ACC112 (cell line): ENCODE results near the gene CAB39L.
A peak's percentile ranks its signal among the peaks of the same experiment; 100 is the strongest.

Experiments
- H2AFZ ChIP-seq: fragments of 200-600 bp; sonication (generic); one replicate; pipeline ENCODE4 v1.6.0; 2017; ENCODE audit warnings: antibody characterized with exemption, low read length; ENCODE audit not compliant: unreplicated experiment
- H3K27ac ChIP-seq: fragments of 200-600 bp; sonication (generic); 2 replicates; pipeline ENCODE4 v1.5.1; 2014; ENCODE audit warnings: low read depth, mild to moderate bottlenecking, antibody characterized with exemption, low read length, moderate library complexity
- H3K27me3 ChIP-seq: fragments of 200-600 bp; sonication (generic); 2 replicates; pipeline ENCODE4 v1.6.1; 2014; ENCODE audit warnings: mild to moderate bottlenecking, antibody characterized with exemption, low read length, moderate library complexity, mixed read lengths; ENCODE audit not compliant: insufficient read depth
- H3K36me3 ChIP-seq: fragments of 200-600 bp; sonication (generic); 2 replicates; pipeline ENCODE4 v1.6.1; 2016; ENCODE audit warnings: mild to moderate bottlenecking, antibody characterized with exemption, low read length, moderate library complexity, mixed read lengths; ENCODE audit not compliant: insufficient read depth
- H3K4me1 ChIP-seq: fragments of 200-600 bp; sonication (generic); one replicate; pipeline ENCODE4 v1.6.1; 2016; ENCODE audit warnings: low read length, mixed read lengths; ENCODE audit not compliant: insufficient read depth, unreplicated experiment, control insufficient read depth
- H3K4me3 ChIP-seq: fragments of 200-600 bp; sonication (generic); 2 replicates; pipeline ENCODE4 v1.5.1; 2014; ENCODE audit warnings: mild to moderate bottlenecking, low read depth, low read length
- H3K79me2 ChIP-seq: fragments of 200-600 bp; sonication (generic); one replicate; pipeline ENCODE4 v1.6.0; 2016; ENCODE audit warnings: low read length; ENCODE audit not compliant: control insufficient read depth, unreplicated experiment, insufficient read depth

CAB39L gene

DNA sequence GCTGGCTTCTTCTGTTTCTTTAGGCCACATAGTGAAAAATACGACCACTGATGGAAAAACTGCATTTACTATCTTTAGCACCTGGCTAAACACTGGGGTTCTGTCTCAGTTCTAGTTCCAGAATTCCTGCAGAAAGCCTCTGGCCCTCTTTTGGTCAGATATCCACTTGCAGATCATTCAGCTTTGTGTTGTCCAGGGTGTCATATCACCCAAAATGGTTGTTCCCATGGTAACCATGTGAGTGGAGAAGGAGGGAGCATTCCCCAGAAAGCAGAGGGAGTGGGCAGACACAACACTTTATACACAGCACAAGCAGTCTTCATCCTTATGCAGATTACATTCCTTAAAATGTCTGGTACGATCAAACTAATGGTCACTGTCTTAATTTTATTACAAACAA lies 73.5 kb downstream of the CAB39L start:
- Histone ChIP-seq H3K4me1 (peaks cover 16% of the 10 kb centered on the region), H3K27me3 (no peaks in the 10 kb centered on the region), H2AFZ (no peak overlapping the region), H3K79me2 (no peaks in the 10 kb centered on the region), H3K4me3 (no peak overlapping the region), H3K27ac (no peak overlapping the region), H3K36me3 (no peaks in the 10 kb centered on the region)

GRCh38 chr13:49369866-49370265 lies 74.0 kb downstream of the CAB39L start:
- Histone ChIP-seq H3K27me3 (no peaks in the 10 kb centered on the region), H3K27ac (no peak overlapping the region), H3K79me2 (no peaks in the 10 kb centered on the region), H2AFZ (no peak overlapping the region), H3K36me3 (no peaks in the 10 kb centered on the region), H3K4me1 (peaks cover 16% of the 10 kb centered on the region), H3K4me3 (no peak overlapping the region)

DNA sequence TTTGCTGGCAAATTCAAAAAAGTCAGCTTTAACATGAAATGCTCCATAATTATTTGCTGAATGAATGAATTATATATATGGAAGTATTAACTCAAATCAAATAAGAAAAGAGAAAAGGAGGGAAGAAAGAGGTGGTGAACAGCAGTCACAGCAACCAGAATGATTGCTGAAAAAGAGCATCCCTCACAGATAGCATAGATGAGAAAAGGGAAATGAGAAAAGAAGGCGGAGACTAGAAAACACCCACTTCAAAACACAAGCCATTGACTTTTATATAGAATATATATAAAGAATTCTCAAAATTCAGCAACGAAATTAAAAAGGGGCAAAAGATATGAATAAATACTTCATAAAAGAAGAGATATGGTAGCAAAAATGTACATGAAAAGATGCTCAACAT lies 75.2 kb downstream of the CAB39L start:
- H3K27me3 ChIP-seq: no peaks in the 10 kb centered on the region
- no peak overlapping the region for H2AFZ ChIP-seq
- peaks cover 8% of the 10 kb centered on the region for H3K4me1 ChIP-seq
- H3K36me3 ChIP-seq: no peaks in the 10 kb centered on the region
- H3K4me3 ChIP-seq: no peak overlapping the region
- H3K27ac ChIP-seq: no peak overlapping the region
- no peaks in the 10 kb centered on the region for H3K79me2 ChIP-seq

DNA sequence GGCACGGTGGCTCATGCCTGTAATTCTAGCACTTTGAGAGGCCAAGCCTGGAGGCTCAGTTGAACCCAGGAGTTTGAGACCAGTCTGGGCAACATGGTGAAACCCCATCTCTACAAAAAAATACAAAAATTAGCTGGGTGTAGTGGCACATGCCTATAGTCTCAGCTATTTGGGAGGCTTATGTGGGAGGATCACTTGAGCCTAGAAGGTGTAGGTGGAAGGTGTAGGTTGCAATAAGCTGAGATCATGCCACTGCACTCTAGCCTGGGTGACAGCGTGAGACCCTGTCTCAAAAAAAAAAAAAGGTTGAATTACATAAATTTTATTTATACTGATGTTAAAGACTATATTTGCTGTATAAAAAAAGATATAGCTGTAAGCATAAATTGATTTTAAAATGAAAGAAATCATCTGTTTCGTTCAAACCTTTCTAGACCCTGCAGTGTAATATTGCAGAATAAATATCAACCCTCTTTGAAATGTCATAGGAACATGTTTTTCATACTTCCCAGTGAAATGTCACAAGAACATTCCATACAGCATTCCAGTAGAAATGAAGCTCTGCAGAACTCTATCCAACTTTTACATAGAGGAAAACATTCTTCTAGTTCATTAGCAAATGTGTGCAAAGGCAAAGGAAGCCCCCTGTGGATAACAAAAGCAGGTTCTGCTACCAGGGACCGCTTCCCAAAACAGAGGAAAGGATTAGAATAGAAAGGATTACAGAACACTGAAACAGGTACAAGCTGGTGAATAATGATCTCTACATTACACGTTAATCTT lies 76.0 kb downstream of the CAB39L start:
- no peak overlapping the region for H2AFZ ChIP-seq
- H3K4me1 ChIP-seq: no peaks in the 10 kb centered on the region
- no peaks in the 10 kb centered on the region; the same call in 1 of the 2 replicates for H3K36me3 ChIP-seq
- H3K4me3 ChIP-seq: no peak overlapping the region
- H3K79me2 ChIP-seq: no peaks in the 10 kb centered on the region
- H3K27me3 ChIP-seq: no peaks in the 10 kb centered on the region
- no peak overlapping the region for H3K27ac ChIP-seq

DNA sequence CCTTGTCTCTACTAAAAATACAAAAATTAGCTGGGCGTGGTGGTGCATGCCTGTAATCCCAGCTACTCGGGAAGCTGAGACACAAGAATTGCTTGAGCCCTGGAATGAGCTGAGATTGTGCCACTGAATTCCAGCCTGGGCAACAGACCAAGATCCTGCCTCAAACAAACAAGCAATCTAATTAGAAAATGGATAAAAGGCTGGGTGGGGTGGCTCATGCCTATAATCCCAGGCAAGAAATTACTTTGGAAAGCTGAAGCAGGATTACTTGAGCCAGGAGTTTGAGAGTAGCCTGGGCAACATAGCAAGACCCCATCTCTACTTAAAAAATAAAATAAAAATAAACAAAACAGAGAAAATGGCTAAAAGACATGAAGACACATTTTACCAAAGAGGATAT lies 77.0 kb downstream of the CAB39L start:
- no peak overlapping the region for H2AFZ ChIP-seq
- H3K4me3 ChIP-seq: no peak overlapping the region
- H3K27me3 ChIP-seq: no peaks in the 10 kb centered on the region
- no peaks in the 10 kb centered on the region; the same call in 1 of the 2 replicates for H3K36me3 ChIP-seq
- H3K27ac ChIP-seq: no peak overlapping the region
- no peaks in the 10 kb centered on the region for H3K4me1 ChIP-seq
- no peaks in the 10 kb centered on the region for H3K79me2 ChIP-seq

- Histone ChIP-seq H2AFZ (no peak overlapping the region), H3K4me1 (peaks cover 20% of the 10 kb centered on the region), H3K27ac (no peak overlapping the region), H3K36me3 (no peaks in the 10 kb centered on the region), H3K4me3 (no peak overlapping the region), H3K27me3 (no peaks in the 10 kb centered on the region), H3K79me2 (no peaks in the 10 kb centered on the region)
Observed at GRCh38 chr13:49357694-49358093, 86.2 kb downstream of the CAB39L start.

GRCh38 chr13:49356223-49356622 lies 87.6 kb downstream of the CAB39L start:
- Histone ChIP-seq H3K27ac (peak overlapping the region; percentile 53), H3K4me3 (no peak overlapping the region), H3K4me1 (peaks cover 20% of the 10 kb centered on the region), H3K36me3 (no peaks in the 10 kb centered on the region), H3K27me3 (no peaks in the 10 kb centered on the region), H3K79me2 (no peaks in the 10 kb centered on the region), H2AFZ (no peak overlapping the region)

DNA sequence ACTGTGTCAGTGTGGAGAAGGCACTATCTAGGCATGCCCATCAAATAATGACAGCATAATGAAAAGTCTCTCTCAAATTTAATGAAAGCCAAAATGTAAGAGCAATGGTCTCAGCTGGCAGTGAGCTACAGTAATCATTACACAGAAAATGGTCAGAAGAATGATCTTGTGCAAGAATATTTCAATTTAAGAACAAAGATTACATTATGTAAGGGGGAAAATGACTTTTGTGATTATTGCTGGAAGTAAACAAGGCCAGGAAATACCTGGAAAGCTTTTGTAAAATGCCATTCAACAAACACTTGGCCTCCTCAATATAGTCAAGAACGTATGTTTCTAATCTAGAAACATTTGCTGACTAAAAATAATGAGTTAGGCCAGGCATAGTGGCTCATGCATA lies 89.1 kb downstream of the CAB39L start:
- H3K4me3 ChIP-seq: no peak overlapping the region
- H3K27me3 ChIP-seq: no peaks in the 10 kb centered on the region
- no peak overlapping the region for H3K27ac ChIP-seq
- peaks cover 20% of the 10 kb centered on the region for H3K4me1 ChIP-seq
- H3K36me3 ChIP-seq: no peaks in the 10 kb centered on the region
- no peaks in the 10 kb centered on the region for H3K79me2 ChIP-seq
- no peak overlapping the region for H2AFZ ChIP-seq

- peaks cover 20% of the 10 kb centered on the region for H3K4me1 ChIP-seq
- H3K79me2 ChIP-seq: no peaks in the 10 kb centered on the region
- H3K4me3 ChIP-seq: no peak overlapping the region
- no peaks in the 10 kb centered on the region for H3K27me3 ChIP-seq
- no peak overlapping the region for H3K27ac ChIP-seq
- no peaks in the 10 kb centered on the region for H3K36me3 ChIP-seq
- H2AFZ ChIP-seq: no peak overlapping the region
Observed at GRCh38 chr13:49353908-49354307, 90.0 kb downstream of the CAB39L start.

- Histone ChIP-seq H3K4me3 (no peak overlapping the region), H2AFZ (no peak overlapping the region), H3K27ac (no peak overlapping the region), H3K79me2 (no peaks in the 10 kb centered on the region), H3K4me1 (peaks cover 8% of the 10 kb centered on the region), H3K27me3 (no peaks in the 10 kb centered on the region), H3K36me3 (no peaks in the 10 kb centered on the region)
Observed at GRCh38 chr13:49351871-49352270, 92.0 kb downstream of the CAB39L start.

DNA sequence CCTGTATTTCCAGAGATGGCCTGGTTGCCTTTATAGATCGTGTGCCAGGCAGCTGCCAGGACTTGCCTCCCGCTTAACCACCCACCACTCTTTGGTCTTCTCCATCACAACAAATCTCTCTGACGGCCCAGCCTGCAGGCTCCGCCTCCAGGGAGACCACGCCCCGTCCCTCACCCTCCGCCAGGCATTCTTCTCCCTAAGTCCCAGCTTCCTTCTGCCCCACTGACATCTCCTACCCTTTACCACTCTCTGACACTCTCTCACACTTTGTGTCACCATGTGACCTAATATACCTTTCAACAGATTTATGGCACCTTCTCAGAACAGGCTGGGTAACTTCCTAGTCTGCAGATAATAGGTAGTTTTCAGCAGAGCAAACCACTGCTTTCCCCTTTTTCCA lies 95.1 kb downstream of the CAB39L start:
- Histone ChIP-seq H3K4me1 (no peaks in the 10 kb centered on the region), H2AFZ (no peak overlapping the region), H3K27me3 (no peaks in the 10 kb centered on the region), H3K4me3 (no peak overlapping the region), H3K27ac (no peak overlapping the region), H3K79me2 (no peaks in the 10 kb centered on the region), H3K36me3 (no peaks in the 10 kb centered on the region)
